K562 (cell line): ENCODE results near the gene CITED1. TPM values are rescaled to one million over a fixed set of nuclear protein-coding genes. Genes with fewer than 3 reads are reported as not detected.

Experiments
- ATAC-seq: fragments of 200-7000 bp; cut with Tn5 transposase; 3 replicates; pipeline ENCODE4 v1.9.1; 2020; ENCODE audit warnings: moderate library complexity
- BruUV-seq: library from RNA; stranded (reverse); fragments of 400-500 nt; replicated peaks from 2 replicates; lab custom pipeline; 2021; lab: Mats Ljungman, UMichigan
- CTCF ChIA-PET: fragments of 300-600 bp; formaldehyde crosslinking; extraction: SDS; loops from one replicate; lab custom pipeline; 2021; ENCODE audit warnings: low intra/inter-chr PET ratio; lab: Yijun Ruan, JAX
- POLR2A ChIA-PET: fragments of 300-600, 350-650 bp; sonication (Branson Sonifier 250); formaldehyde crosslinking; extraction: SDS; loops from one replicate; lab custom pipeline; 2021; ENCODE audit warnings: antibody characterized with exemption, inconsistent platforms; lab: Yijun Ruan, JAX
- DNase-seq, 4 experiments: peaks; one replicate each; pipeline versions ENCODE4 v3.0.0 to v3.0.0-alpha.2; 2011 to 2018; ENCODE audit warnings: low spot score in 3 of 4, mixed read lengths in 3 of 4; ENCODE audit errors: extremely low read depth in 1 of 4
- FAIRE-seq: peaks from 2 replicates; lab custom pipeline; 2011; peaks lifted over from hg19 to GRCh38; lab: Jason Lieb, UNC
- H2AFZ ChIP-seq: 2 replicates; pipeline ENCODE4 v1.6.0; 2011; ENCODE audit warnings: low read depth, low read length, control low read depth, inconsistent platforms
- H3K27ac ChIP-seq: fragments of 200-600 bp; 3 replicates; pipeline ENCODE4 v1.8.0; 2011; ENCODE audit warnings: low read depth, mild to moderate bottlenecking, control low read depth, inconsistent platforms, low read length, moderate library complexity, mixed read lengths; ENCODE audit errors: extremely low read depth
- H3K27me3 ChIP-seq, 2 experiments: fragments of 300-600 bp in 1 of 2; 2 replicates in 1 of 2; 3 replicates in 1 of 2; pipeline versions ENCODE4 v1.6.0 to v1.8.0; 2011; ENCODE audit warnings: inconsistent platforms in 2 of 2, low read length in 2 of 2, mild to moderate bottlenecking in 1 of 2, mixed read lengths in 1 of 2, moderate library complexity in 1 of 2; ENCODE audit not compliant: control insufficient read depth in 2 of 2, insufficient read depth in 2 of 2
- H3K36me3 ChIP-seq: fragments of 300-600 bp; 3 replicates; pipeline ENCODE4 v1.8.0; 2011; ENCODE audit warnings: mild to moderate bottlenecking, low read length, inconsistent platforms; ENCODE audit not compliant: control insufficient read depth, insufficient read depth
- H3K4me1 ChIP-seq, 2 experiments: fragments of 200-600 bp in 1 of 2; replicated peaks in 1 of 2; 2 replicates in 1 of 2; 3 replicates in 1 of 2; pipeline versions ENCODE4 v1.5.1 to v1.8.0; 2011; ENCODE audit warnings: inconsistent platforms in 2 of 2, low read length in 2 of 2, mild to moderate bottlenecking in 1 of 2, mixed read lengths in 1 of 2, moderate library complexity in 1 of 2; ENCODE audit not compliant: control insufficient read depth in 2 of 2, insufficient read depth in 2 of 2
- H3K4me2 ChIP-seq: 2 replicates; pipeline ENCODE4 v1.6.1; 2011; ENCODE audit warnings: low read length, control low read depth, inconsistent platforms, mixed read lengths; ENCODE audit not compliant: insufficient read depth
- H3K4me3 ChIP-seq: fragments of 200-600 bp; sonication (generic), shearing (Covaris generic); 2 replicates; pipeline ENCODE4 v1.5.1; 2016; ENCODE audit warnings: control low read depth, inconsistent platforms
- H3K79me2 ChIP-seq: fragments of 200-600 bp; 3 replicates; pipeline ENCODE4 v1.8.0; 2011; ENCODE audit warnings: low read length, inconsistent platforms; ENCODE audit not compliant: control insufficient read depth, insufficient read depth
- H3K9ac ChIP-seq, 2 experiments: 2 replicates each; pipeline versions ENCODE4 v1.6.0 to v1.6.1; 2011; ENCODE audit warnings: low read depth in 2 of 2, low read length in 2 of 2, control low read depth in 1 of 2, inconsistent platforms in 1 of 2, mild to moderate bottlenecking in 1 of 2, mixed read lengths in 1 of 2; ENCODE audit not compliant: insufficient read depth in 1 of 2
- H3K9me1 ChIP-seq: one replicate; pipeline ENCODE4 v1.6.0; 2011; ENCODE audit warnings: inconsistent platforms, mild to moderate bottlenecking, low read length, moderate library complexity; ENCODE audit not compliant: control insufficient read depth, insufficient read depth
- H3K9me3 ChIP-seq: replicated peaks from 2 replicates; pipeline ENCODE4 v1.5.1; 2011; ENCODE audit warnings: low read depth, low read length, inconsistent platforms; ENCODE audit not compliant: control insufficient read depth, insufficient read depth
- H4K20me1 ChIP-seq: replicated peaks from 2 replicates; pipeline ENCODE4 v1.6.1; 2011; ENCODE audit warnings: low read length, inconsistent platforms, mixed read lengths; ENCODE audit not compliant: control insufficient read depth, insufficient read depth
- BHLHE40 ChIP-seq: IDR thresholded peaks from 2 replicates; pipeline ENCODE4 v1.6.1; 2011; ENCODE audit warnings: low read length, improper control_type of control experiment
- NR2F6 ChIP-seq: fragments of 450-650 bp; formaldehyde crosslinking; IDR thresholded peaks from 2 replicates; pipeline ENCODE4 v1.4.0; 2020; ENCODE audit warnings: mild to moderate bottlenecking
- SMAD2 ChIP-seq: fragments of 150-350 bp; IDR thresholded peaks from 2 replicates; pipeline ENCODE4 v1.6.1; 2014; ENCODE audit warnings: low read depth, mild to moderate bottlenecking, low read length
- ZNF217 ChIP-seq: sonication (generic); formaldehyde crosslinking; IDR thresholded peaks from 2 replicates; pipeline ENCODE4 v1.8.0; 2022; ENCODE audit warnings: mild to moderate bottlenecking, missing genetic modification reagents
- WGBS: fragments of 100-300 bp; shearing (Covaris generic); methylation state at CpG from one replicate; pipeline ENCODE4 v1.1.6; 2016; ENCODE audit warnings: low coverage, mixed read lengths; ENCODE audit not compliant: insufficient coverage; ENCODE audit errors: missing lambda C conversion rate; 5-methylcytosine and 5-hydroxymethylcytosine counted together
- in situ Hi-C: fragments of 300-500 bp; cut with MboI; formaldehyde crosslinking; loops from 4 replicates; pipeline ENCODE4 v1.15.0; 2018; ENCODE audit warnings: inconsistent platforms, mixed read lengths
- intact Hi-C: fragments of 100-400 bp; cut with micrococcal nuclease; formaldehyde crosslinking; loops from 2 replicates; pipeline ENCODE4 v1.14.2; 2022
- polyA plus RNA-seq, 8 experiments: library from polyadenylated mRNA; depleted of rRNA in 4 of 8; stranded (reverse) in 5 of 8; unstranded in 3 of 8; fragments of >200 nt; fragmentation: Nextera tagmentation in 2 of 8; fragmentation: Illumina TruSeq in 1 of 8; extraction: Ambion mirVana in 2 of 8; extraction: Trizol in 1 of 8; gene quantifications; 2 replicates each; pipeline versions ENCODE4 v1.2.1 to v1.2.3, GENCODE V29; 2011 to 2014; ENCODE audit warnings: inconsistent platforms in 1 of 8, missing spikeins in 1 of 8
- total RNA-seq, 7 experiments: library from RNA; depleted of rRNA in 6 of 7; stranded (reverse); fragments of >200 nt in 6 of 7; fragmentation: Illumina TruSeq in 2 of 7; extraction: Trizol in 2 of 7; gene quantifications; 2 replicates each; pipeline versions ENCODE4 v1.2.1 to v1.2.3, GENCODE V29; 2011 to 2021; ENCODE audit warnings: low replicate concordance in 1 of 7
- TF ChIP-seq, protein P1 (sequence below): fragments of 450-650 bp; IDR thresholded peaks from 2 replicates; pipeline ENCODE4 v1.7.0; 2016; ENCODE audit warnings: borderline replicate concordance
- TF ChIP-seq, protein P2 (sequence below): fragments of 450-650 bp; formaldehyde crosslinking; IDR thresholded peaks from 2 replicates; pipeline ENCODE4 v1.4.0; 2020; ENCODE audit warnings: mild to moderate bottlenecking, moderate library complexity
- TF ChIP-seq, protein P3 (sequence below): sonication (generic); formaldehyde crosslinking; IDR thresholded peaks from 2 replicates; pipeline ENCODE4 v1.5.0; 2020; ENCODE audit warnings: missing genetic modification reagents
- TF ChIP-seq, protein P4 (sequence below): fragments of 200-800 bp; sonication (Bioruptor generic); IDR thresholded peaks from 2 replicates; pipeline ENCODE4 v1.6.1; 2017; ENCODE audit warnings: missing genetic modification characterization, missing compliant biosample characterization
- TF ChIP-seq, protein P5 (sequence below): fragments of 250-450 bp; sonication (Bioruptor Pico); IDR thresholded peaks from 2 replicates; pipeline ENCODE4 v1.4.0; 2020

The CITED1 gene
- total and polyA plus RNA-seq, 9 of the 15 experiments (the other 6 are each of a cell fraction or from before 2014, with no cell fraction given): 0.56 to 5.8 (median 4.2) TPM

DNA sequence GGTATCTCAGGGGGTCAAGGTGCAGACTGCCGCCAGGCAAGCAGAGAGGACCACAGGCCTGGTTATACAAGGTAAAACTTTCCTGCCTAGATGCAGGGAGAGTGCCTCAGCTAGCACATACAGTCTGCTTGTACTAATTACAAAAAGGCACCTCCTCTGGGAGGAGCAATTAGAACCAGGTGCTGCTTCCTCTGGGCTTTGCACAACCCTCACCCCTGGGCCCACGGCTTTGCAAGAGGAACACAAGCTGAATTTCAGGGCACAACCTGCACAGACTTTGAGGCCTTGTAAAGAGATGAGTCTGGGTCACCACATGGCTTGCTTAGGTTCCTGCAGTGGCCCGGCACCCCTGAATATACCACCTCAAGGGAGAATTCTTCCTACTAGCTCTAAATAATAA, 9.2 kb upstream of the CITED1 start:
- CTCF ChIA-PET: no interaction called here
- Histone ChIP-seq H3K4me3 (no peak overlapping the region), H3K4me2 (no peak overlapping the region), H3K4me1 (peaks cover 0 to 5% of the 10 kb centered on the region in 2 experiments; a peak in 1 of 5 replicates), H3K9me1 (no peaks in the 10 kb centered on the region), H4K20me1 (no peaks in the 10 kb centered on the region), H2AFZ (no peak overlapping the region), H3K9ac (no peak overlapping the region; a peak in 1 of 4 replicates), H3K79me2 (no peaks in the 10 kb centered on the region), H3K27me3 (no peaks in the 10 kb centered on the region), H3K36me3 (no peaks in the 10 kb centered on the region), H3K27ac (no peak overlapping the region), H3K9me3 (no peaks in the 10 kb centered on the region)
- in situ Hi-C loops: loop anchor here (25.0 kb wide), 1 partner anchor 222 kb away; no protein-coding TSS in a partner anchor
- POLR2A ChIA-PET: interaction anchor here (0.6 to 1.7 kb wide), 3 partner anchors 38 to 876 kb away, joined by 3 to 5 read pairs (median 4); partner anchors contain the start of gene RPS4X
- FAIRE-seq (no peak), DNase-seq (no peak), ATAC-seq (no peak)
- no TSS peak for BruUV-seq
- intact Hi-C loops: no loop called here
- WGBS: 23% methylated on average over 3 of the region's 3 CpGs
- TF ChIP-seq ZNF217: no peak
- TF ChIP-seq, protein P1, sequence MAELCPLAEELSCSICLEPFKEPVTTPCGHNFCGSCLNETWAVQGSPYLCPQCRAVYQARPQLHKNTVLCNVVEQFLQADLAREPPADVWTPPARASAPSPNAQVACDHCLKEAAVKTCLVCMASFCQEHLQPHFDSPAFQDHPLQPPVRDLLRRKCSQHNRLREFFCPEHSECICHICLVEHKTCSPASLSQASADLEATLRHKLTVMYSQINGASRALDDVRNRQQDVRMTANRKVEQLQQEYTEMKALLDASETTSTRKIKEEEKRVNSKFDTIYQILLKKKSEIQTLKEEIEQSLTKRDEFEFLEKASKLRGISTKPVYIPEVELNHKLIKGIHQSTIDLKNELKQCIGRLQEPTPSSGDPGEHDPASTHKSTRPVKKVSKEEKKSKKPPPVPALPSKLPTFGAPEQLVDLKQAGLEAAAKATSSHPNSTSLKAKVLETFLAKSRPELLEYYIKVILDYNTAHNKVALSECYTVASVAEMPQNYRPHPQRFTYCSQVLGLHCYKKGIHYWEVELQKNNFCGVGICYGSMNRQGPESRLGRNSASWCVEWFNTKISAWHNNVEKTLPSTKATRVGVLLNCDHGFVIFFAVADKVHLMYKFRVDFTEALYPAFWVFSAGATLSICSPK: no peak
- TF ChIP-seq, protein P2, sequence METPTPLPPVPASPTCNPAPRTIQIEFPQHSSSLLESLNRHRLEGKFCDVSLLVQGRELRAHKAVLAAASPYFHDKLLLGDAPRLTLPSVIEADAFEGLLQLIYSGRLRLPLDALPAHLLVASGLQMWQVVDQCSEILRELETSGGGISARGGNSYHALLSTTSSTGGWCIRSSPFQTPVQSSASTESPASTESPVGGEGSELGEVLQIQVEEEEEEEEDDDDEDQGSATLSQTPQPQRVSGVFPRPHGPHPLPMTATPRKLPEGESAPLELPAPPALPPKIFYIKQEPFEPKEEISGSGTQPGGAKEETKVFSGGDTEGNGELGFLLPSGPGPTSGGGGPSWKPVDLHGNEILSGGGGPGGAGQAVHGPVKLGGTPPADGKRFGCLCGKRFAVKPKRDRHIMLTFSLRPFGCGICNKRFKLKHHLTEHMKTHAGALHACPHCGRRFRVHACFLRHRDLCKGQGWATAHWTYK (CRISPR knock-in tag): no peak
- TF ChIP-seq, protein P3, sequence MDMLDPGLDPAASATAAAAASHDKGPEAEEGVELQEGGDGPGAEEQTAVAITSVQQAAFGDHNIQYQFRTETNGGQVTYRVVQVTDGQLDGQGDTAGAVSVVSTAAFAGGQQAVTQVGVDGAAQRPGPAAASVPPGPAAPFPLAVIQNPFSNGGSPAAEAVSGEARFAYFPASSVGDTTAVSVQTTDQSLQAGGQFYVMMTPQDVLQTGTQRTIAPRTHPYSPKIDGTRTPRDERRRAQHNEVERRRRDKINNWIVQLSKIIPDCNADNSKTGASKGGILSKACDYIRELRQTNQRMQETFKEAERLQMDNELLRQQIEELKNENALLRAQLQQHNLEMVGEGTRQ (CRISPR knock-in tag): no peak
- TF ChIP-seq, protein P4, sequence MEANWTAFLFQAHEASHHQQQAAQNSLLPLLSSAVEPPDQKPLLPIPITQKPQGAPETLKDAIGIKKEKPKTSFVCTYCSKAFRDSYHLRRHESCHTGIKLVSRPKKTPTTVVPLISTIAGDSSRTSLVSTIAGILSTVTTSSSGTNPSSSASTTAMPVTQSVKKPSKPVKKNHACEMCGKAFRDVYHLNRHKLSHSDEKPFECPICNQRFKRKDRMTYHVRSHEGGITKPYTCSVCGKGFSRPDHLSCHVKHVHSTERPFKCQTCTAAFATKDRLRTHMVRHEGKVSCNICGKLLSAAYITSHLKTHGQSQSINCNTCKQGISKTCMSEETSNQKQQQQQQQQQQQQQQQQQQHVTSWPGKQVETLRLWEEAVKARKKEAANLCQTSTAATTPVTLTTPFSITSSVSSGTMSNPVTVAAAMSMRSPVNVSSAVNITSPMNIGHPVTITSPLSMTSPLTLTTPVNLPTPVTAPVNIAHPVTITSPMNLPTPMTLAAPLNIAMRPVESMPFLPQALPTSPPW (CRISPR knock-in tag): no peak
- no peak for TF ChIP-seq BHLHE40
- no peak for TF ChIP-seq NR2F6
- no peak for TF ChIP-seq SMAD2
- TF ChIP-seq, protein P5, sequence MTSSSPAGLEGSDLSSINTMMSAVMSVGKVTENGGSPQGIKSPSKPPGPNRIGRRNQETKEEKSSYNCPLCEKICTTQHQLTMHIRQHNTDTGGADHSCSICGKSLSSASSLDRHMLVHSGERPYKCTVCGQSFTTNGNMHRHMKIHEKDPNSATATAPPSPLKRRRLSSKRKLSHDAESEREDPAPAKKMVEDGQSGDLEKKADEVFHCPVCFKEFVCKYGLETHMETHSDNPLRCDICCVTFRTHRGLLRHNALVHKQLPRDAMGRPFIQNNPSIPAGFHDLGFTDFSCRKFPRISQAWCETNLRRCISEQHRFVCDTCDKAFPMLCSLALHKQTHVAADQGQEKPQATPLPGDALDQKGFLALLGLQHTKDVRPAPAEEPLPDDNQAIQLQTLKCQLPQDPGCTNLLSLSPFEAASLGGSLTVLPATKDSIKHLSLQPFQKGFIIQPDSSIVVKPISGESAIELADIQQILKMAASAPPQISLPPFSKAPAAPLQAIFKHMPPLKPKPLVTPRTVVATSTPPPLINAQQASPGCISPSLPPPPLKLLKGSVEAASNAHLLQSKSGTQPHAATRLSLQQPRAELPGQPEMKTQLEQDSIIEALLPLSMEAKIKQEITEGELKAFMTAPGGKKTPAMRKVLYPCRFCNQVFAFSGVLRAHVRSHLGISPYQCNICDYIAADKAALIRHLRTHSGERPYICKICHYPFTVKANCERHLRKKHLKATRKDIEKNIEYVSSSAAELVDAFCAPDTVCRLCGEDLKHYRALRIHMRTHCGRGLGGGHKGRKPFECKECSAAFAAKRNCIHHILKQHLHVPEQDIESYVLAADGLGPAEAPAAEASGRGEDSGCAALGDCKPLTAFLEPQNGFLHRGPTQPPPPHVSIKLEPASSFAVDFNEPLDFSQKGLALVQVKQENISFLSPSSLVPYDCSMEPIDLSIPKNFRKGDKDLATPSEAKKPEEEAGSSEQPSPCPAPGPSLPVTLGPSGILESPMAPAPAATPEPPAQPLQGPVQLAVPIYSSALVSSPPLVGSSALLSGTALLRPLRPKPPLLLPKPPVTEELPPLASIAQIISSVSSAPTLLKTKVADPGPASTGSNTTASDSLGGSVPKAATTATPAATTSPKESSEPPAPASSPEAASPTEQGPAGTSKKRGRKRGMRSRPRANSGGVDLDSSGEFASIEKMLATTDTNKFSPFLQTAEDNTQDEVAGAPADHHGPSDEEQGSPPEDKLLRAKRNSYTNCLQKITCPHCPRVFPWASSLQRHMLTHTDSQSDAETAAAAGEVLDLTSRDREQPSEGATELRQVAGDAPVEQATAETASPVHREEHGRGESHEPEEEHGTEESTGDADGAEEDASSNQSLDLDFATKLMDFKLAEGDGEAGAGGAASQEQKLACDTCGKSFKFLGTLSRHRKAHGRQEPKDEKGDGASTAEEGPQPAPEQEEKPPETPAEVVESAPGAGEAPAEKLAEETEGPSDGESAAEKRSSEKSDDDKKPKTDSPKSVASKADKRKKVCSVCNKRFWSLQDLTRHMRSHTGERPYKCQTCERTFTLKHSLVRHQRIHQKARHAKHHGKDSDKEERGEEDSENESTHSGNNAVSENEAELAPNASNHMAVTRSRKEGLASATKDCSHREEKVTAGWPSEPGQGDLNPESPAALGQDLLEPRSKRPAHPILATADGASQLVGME (CRISPR knock-in tag): no peak
